Measurements from ENCODE around the gene CACTIN. TPM values are rescaled to one million over a fixed set of nuclear protein-coding genes. Genes with fewer than 3 reads are reported as not detected.

The CACTIN gene
- total and polyA plus RNA-seq, 2 of the 4 experiments (the other 2 are of a cell fraction) = 10.8 to 19.5 TPM

DNA sequence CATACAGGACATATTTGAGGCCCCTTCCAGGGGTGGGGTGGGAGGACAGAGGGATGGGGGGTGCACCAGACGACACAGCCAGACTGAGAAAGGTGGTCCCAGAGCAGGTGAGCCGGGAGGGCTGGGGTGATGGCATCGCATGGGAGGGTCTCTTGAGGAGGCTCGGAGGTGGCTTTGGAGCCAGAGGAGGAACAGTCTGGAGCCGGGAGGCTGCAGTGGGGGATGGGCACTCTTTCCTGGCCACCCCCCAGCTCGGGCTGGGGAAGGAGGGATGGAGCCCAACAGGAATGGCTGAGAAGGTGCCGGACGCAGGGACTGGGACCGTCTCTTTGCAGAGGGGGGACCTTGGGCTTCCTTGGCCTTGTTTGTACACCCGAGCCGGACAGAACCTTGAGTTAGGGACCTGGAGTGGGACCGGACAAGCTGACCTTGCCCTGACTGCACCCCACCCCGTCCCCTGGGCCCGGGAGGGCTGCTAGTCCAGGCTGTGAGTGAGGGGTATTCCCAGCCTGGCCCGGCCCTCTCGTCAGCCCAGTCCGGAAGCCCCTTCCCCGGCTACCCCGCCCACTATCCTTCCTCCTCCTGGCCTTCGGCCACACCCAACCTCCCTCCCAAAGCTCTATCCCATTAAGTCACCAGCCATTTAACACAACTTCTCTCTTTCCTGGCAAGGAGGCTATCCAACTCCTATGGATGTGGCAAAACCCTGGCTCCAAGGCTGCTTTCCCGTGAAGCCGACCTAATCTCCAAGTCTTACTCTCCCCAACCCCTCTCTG lies 19.1 kb downstream of the CACTIN start (continued):
- no peak for TF ChIP-seq MAFK (IDR thresholded peaks at IDR 0.05; ENCODE audit: low read depth, low read length)

DNA sequence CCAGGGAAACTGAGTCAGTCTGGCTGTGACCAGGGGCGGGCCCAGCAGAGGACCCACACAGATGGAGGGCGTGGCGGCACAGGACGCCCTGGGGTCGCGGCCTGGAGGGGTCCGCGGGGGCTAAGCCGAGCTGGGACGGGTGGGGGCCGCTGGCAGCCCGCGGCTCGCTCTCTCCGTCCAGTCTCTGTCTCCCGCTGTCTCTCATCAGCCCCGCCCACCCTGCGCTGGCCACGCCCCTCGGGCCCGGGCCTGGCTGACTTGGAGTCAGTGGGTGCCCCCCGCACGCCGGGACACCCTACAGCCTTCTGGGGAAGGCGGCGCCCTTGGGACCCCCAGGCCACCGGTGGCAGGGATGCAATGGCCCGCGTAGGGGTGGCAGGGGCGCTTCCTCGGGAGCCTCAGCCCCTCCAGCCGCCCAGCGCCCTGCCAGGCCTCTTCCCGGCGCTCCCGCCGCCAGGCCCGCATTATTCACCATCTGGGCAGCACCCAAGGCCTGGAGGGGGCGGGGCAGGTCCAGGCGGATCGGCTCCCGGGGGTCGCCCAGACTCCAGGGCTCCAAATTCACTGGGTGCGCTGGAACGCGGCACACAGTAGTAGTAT lies 19.8 kb downstream of the CACTIN start, which contains the start of gene TBXA2R:
Gene TBXA2R, minus strand, starts transcription at position 186 of the 600 bp plus-strand sequence. CDS start 6,241 bp downstream, outside the sequence.
- in situ Hi-C loops (cut with MboI; ENCODE audit: low sequenced_read_pairs) (loop anchor here (25.0 kb wide), 1 partner anchor 294 kb away; no protein-coding TSS in a partner anchor), intact Hi-C loops (cut with micrococcal nuclease) (no loop called here), dilution Hi-C loops (cut with HindIII; ENCODE audit: low sequenced_read_pairs, unreplicated experiment) (no loop called here)
- Histone ChIP-seq H4K8ac (ENCODE audit: low read depth in 2 of 2, low read length in 2 of 2) (peak within 1 kb of the TSS; percentile 92 to 94), H3K18ac (ENCODE audit: low read depth, low read length) (no peak within 1 kb of the TSS), H3K9ac (ENCODE audit: low read depth, low read length) (peak within 1 kb of the TSS; percentile 61), H3K79me1 (ENCODE audit: low read depth in 1 of 2, low read length in 2 of 2) (peaks cover 7 to 17% of the 10 kb centered on the region in 2 experiments), H2AK5ac (ENCODE audit: low read depth, low read length) (peak within 1 kb of the TSS; percentile 96), H3K4ac (ENCODE audit: low read depth, low read length) (peak within 1 kb of the TSS; percentile 89), H3K9me3 (ENCODE audit: control insufficient read depth, insufficient read depth, low read length) (no peaks in the 10 kb centered on the region), H4K5ac (ENCODE audit: low read depth, low read length) (peak within 1 kb of the TSS; percentile 77), H3K14ac (replicated peaks; ENCODE audit: low read depth, low read length) (peak within 1 kb of the TSS; percentile 92), H3K4me1 (ENCODE audit: control insufficient read depth, insufficient read depth, low read length) (peaks cover 11% of the 10 kb centered on the region), H2AK9ac (replicated peaks; ENCODE audit: low read depth, low read length, poor library complexity) (peak within 1 kb of the TSS; percentile 98), H3K56ac (ENCODE audit: extremely low read depth, insufficient read depth, low read length) (no peak within 1 kb of the TSS), H2BK5ac (ENCODE audit: low read depth, low read length, poor library complexity, severe bottlenecking) (peak within 1 kb of the TSS; percentile 62), H3K27ac (ENCODE audit: insufficient read depth, low read length) (peak within 1 kb of the TSS; percentile 59), H4K91ac (ENCODE audit: insufficient read depth, low read depth, low read length) (peak within 1 kb of the TSS; percentile 56), H3K36me3 (ENCODE audit: control insufficient read depth, insufficient read depth, low read length) (peaks cover 15% of the 10 kb centered on the region), H3K27me3 (ENCODE audit: control insufficient read depth, insufficient read depth, low read length) (no peaks in the 10 kb centered on the region), H3K4me2 (ENCODE audit: low read depth, low read length) (peak within 1 kb of the TSS; percentile 85), H2BK15ac (ENCODE audit: low read depth, low read length) (peak within 1 kb of the TSS; percentile 32; the same call in 1 of the 3 replicates), H3K23ac (ENCODE audit: low read depth, low read length) (peak within 1 kb of the TSS; percentile 85; the same call in 1 of the 2 replicates), H3K9me1 (ENCODE audit: insufficient read depth, low read length) (0 out of 2 replicates have a peak, but pooled peaks cover 6% of the 10 kb centered on the region), H3K4me3 (ENCODE audit: insufficient read depth, low read depth, low read length) (peak within 1 kb of the TSS; percentile 56), H2BK20ac (ENCODE audit: low read depth, low read length) (no peak within 1 kb of the TSS), H4K20me1 (ENCODE audit: insufficient read depth, low read length) (no peaks in the 10 kb centered on the region), H2AFZ (replicated peaks; ENCODE audit: low read length, poor library complexity) (peak within 1 kb of the TSS; percentile 98), H2BK120ac (ENCODE audit: low read depth, low read length) (0 out of 2 replicates have a peak within 1 kb of the TSS, but pooled peaks have one; percentile 32)
- TF ChIP-seq MAZ (IDR thresholded peaks at IDR 0.05; ENCODE audit: borderline replicate concordance, low read depth, low read length) (peak; percentile 65; the same call in 1 of the 2 replicates), MAFK (IDR thresholded peaks at IDR 0.05; ENCODE audit: low read depth, low read length) (no peak)
- no CpG with 5 or more reads among the region's 46 CpGs for WGBS, 2 experiments (ENCODE audit: extremely low coverage in 2 of 2, insufficient read length in 1 of 2)
- peak; percentile 43 for DNase-seq
- no TSS peak for BruUV-seq (replicated peaks)
- CTCF ChIA-PET = no interaction called here
- POLR2A ChIA-PET (ENCODE audit: unreplicated experiment) = no interaction called here
- peak; percentile 95 for ATAC-seq (ENCODE audit: low read depth)

Measured in IMR-90 (cell line).